Tibial nerve (tissue), 4 donors: ENCODE data around the gene TTLL6.

Source experiments
- CTCF ChIP-seq, 5 experiments: fragments of 200-600 bp in 3 of 5; fragments of 450-650 bp in 2 of 5; sonication (generic) in 3 of 5; IDR thresholded peaks; one replicate each; pipeline ENCODE4 v1.5.1; 2016 to 2019; ENCODE audit warnings: antibody characterized with exemption in 5 of 5, mild to moderate bottlenecking in 3 of 5, moderate library complexity in 2 of 5
- EP300 ChIP-seq, 2 donors: sonication (generic); formaldehyde crosslinking; IDR thresholded peaks; one replicate each; pipeline ENCODE4 v1.6.1; 2017; ENCODE audit warnings: antibody characterized with exemption in 2 of 2, mild to moderate bottlenecking in 1 of 2
- POLR2A ChIP-seq, 2 donors: fragments of 450-650 bp; IDR thresholded peaks; one replicate each; pipeline ENCODE4 v1.6.1; 2017; ENCODE audit warnings: antibody characterized with exemption in 2 of 2, mild to moderate bottlenecking in 2 of 2, moderate library complexity in 2 of 2

DNA sequence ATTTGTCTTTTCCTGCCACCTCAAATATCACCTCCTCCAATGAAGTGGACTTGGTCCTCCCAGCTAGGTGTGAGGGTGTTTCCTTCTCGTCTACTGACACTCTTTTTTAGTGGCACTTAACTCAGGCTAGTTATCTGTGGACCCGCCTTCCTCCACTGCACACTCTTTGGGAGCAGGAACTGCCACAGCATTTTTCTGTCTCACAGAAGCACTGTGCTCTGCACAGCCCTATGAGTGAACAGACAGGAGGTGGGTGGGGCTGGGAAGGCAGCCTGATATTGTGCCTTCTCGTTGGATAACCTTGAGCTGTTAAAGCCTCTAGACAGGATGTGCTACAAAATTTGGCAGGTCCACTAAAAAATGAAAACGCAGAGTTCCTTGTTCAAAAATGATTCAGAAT is 56.6 kb downstream of the TTLL6 start:
- TF ChIP-seq POLR2A (IDR thresholded peaks at IDR 0.05) (no peak), CTCF (IDR thresholded peaks at IDR 0.05) (no peak), EP300 (IDR thresholded peaks at IDR 0.05) (no peak)
